Measurements from ENCODE around the gene SUPT4H1.

The SUPT4H1 gene

DNA sequence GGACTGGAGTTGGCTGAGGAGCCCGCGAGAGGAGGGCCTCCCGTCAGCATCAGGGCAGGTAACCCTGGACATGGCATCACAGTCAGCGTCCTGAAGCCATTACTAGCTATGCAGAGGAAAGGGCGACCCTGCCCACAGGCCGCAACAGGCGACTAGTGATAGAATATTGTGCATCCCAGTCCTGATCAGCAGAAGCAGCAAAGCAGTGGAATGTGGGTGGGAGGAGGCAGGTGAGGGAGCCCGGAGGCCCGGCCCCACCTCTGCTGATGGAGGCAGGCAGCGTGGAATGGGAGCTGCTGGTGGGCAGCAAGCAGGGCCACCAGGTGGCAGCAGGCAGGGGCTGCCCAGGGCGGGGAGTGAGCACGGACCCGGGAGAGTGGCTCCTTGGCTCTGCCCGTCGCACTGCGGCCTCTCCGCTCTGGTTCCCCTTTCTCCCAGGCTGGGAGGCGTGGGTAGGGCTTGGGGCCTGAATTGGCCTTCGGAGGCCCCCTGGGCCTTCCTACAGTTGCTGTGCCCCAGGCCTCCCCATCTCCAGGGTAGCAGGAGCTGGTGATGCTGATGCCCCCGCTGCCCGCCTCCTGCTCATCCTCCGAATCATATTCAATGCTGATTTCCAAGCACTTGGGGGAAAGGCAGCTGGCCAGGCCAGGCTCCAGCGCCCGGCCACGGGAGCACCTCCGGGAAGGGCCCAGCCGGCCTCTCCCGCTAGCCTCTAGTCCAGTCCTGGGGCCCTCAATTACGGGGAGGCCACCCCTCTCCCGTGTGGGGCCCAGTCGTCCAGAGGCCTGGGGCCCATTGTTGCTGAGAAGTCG lies 43.6 kb downstream of the SUPT4H1 start:
- no peak overlapping the region for H3K27ac Mint-ChIP-seq
- H3K4me3 Mint-ChIP-seq = no peak overlapping the region
- no peaks in the 10 kb centered on the region for H3K27me3 Mint-ChIP-seq
- peaks cover 4% of the 10 kb centered on the region for H3K36me3 Mint-ChIP-seq (ENCODE audit: low read depth)
- peaks cover 7% of the 10 kb centered on the region for H3K4me1 Mint-ChIP-seq (ENCODE audit: low read depth)
- H3K9me3 Mint-ChIP-seq = no peaks in the 10 kb centered on the region

DNA sequence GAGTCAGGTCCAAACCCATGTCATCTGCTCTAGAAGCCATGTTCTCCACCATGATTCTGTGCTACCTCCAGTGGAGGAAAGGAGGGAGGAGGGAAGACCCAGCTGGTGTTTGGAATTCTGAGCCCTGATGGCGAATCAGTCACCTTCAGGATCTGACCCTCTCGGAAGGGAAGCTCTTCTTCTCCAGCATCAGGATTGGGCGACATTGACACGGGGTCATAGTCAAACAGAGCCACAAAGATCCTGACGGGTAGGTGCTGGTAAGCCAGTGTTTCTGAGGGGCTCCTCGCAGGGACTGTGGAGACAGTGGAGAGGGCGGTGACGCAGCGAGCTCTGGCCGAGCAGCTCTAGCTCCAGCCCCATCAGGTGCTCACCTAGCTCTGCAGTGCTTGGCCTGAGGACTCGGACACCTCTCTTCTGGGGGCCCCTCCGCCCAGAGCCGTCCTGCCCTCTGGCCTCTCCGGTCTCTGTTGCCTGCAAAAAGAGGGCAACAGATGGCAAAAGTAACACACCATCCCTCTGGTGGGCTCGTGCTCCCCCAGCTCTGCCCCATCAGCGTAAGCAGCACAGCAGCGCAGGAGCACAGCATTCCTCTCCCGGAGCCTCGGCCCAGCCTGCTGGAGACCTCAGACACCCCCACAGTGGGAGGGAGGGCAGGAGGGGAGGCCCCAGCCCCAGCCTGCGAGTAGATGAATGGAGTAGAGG lies 44.4 kb downstream of the SUPT4H1 start:
- no peaks in the 10 kb centered on the region for H3K9me3 Mint-ChIP-seq
- H3K4me3 Mint-ChIP-seq = no peak overlapping the region
- H3K27ac Mint-ChIP-seq = no peak overlapping the region
- peaks cover 4% of the 10 kb centered on the region for H3K36me3 Mint-ChIP-seq (ENCODE audit: low read depth)
- no peaks in the 10 kb centered on the region for H3K27me3 Mint-ChIP-seq
- peaks cover 7% of the 10 kb centered on the region for H3K4me1 Mint-ChIP-seq (ENCODE audit: low read depth)

DNA sequence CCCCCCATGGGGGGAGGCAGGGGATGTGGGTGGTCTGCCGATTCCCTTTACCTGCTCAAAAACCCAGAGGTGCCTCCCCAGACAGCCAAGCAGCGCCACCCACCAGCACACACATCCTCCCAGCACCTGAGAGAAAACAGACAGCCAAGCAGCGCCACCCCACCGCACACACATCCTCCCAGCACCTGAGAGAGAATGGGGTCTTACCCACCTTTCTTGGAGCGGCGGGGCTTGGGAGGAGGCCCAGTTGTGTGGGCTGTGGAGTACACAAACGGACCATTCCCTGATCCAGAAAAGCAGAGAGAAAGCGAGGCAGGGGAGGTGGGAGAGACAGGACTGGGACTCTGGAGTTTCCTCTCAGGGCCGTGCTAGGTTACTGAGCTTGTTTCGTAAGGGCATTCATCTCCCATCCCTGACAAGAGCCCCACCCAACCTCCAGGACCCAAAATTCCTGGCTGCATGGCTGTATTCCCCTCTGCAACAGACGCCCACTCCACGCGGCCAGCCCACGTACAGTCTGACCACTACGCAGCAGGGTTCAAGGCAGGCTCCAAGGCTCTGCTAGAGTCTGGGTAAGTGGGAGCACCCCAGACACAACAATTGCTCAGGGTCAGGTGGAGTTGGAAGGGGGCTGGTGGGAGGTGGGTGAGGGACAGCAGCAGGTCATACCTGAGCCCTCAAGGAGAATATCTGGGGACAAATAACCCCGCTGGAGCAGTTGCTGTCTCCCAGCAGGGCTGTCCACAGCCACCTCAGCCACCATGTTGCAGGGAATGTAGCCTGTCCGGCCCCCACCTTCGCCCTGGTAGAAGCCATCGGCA lies 45.7 kb downstream of the SUPT4H1 start:
- Mint-ChIP-seq H3K36me3 (ENCODE audit: low read depth) (peaks cover 4% of the 10 kb centered on the region), H3K4me3 (no peak overlapping the region), H3K27ac (no peak overlapping the region), H3K27me3 (no peaks in the 10 kb centered on the region), H3K9me3 (no peaks in the 10 kb centered on the region), H3K4me1 (ENCODE audit: low read depth) (peaks cover 7% of the 10 kb centered on the region)

DNA sequence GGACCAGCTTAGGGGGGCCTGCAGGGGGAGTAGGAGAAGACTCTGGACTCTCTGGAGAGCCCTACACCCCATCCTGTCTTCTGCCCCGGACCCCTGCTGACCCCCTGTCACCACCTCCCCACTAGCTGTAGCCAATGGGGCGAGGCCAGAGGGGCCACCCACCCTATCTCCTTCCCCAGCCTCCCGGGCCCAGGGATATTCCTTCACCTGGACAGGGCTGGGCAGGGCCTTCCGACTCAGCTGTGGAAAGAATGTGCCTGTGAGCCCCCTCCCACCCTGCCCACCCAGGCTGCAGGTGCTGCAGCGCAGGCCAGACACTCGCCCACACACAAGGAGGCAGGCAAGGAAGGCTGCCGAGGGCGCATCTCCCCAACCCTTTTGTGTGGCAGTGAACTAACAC lies 46.4 kb downstream of the SUPT4H1 start:
- Mint-ChIP-seq H3K27me3 (no peaks in the 10 kb centered on the region), H3K27ac (no peak overlapping the region), H3K36me3 (ENCODE audit: low read depth) (peaks cover 4% of the 10 kb centered on the region), H3K9me3 (no peaks in the 10 kb centered on the region), H3K4me1 (ENCODE audit: low read depth) (peaks cover 7% of the 10 kb centered on the region), H3K4me3 (no peak overlapping the region)

DNA sequence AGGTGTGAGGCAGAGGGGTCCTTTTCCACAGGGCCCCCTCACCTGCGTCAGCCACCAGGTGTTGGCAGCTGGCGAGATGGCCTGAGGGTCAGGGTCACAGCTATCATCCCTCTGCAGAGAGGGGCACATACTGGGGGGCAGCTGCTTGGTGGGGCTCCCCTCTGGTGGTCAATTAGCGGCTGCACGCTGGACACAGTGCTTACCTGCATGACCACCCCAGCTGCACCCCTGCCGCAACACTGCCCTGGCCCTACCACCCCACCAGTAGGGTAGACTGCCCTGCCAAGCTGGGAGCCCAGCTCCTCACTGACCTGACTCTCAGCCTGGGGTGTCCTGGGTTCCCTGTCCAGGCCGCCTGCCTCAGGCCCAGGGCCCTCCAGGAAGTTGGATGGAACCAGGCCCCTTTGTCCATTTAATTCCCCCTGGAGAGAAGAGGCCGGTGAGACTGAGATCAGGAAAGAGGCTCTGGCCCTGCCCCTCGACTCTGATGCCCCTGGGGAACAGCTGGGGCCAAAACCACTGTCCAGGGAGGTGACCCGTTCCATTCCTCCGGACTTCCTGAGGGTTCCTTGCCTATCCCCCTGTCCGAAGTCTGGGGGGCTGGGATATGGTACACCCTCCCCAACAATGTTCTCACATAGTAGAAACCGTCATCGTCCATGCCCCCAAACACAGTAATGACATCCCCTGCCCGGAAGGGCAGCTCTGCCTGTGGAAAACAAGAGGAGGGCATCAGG lies 47.1 kb downstream of the SUPT4H1 start:
- Mint-ChIP-seq H3K4me3 (no peak overlapping the region), H3K9me3 (no peaks in the 10 kb centered on the region), H3K36me3 (ENCODE audit: low read depth) (peaks cover 4% of the 10 kb centered on the region), H3K27ac (no peak overlapping the region), H3K4me1 (ENCODE audit: low read depth) (peaks cover 7% of the 10 kb centered on the region), H3K27me3 (no peaks in the 10 kb centered on the region)

DNA sequence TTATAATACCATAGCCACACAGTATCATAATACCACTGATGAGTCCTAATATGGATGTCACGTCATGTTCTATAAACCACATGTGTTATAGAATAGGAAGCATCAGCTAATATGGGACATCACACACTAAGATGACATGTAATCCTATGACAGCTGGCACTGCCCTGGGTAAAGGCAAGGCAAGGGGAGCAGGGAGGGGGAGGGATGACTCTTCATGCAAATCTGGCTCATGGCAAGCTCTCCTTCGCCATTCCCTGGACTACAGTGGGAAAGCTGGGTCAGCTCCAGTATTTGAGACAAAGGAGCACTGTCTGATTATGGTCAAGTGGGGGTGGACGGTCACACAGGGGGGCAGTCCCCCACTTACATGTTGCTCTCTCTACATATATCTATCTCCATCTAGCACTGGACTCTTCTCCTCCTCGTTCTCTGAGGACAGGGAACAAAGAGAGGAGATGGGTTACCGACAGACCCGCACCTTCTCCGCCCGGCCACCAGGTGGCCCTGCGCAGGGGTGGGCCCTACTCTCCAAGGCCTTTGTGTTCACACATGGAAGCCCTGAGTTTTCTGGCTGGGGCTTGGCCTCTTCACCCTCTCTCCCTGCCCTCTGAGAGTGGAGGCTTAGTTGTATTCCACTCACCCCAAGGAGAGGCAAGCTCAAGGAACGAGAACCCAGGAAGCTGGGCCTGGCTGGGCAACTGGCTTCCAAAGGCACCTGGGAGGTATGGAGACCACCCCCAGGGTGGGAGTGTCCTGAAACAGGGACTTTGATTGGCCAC lies 47.8 kb downstream of the SUPT4H1 start:
- Mint-ChIP-seq H3K27ac (no peak overlapping the region), H3K36me3 (ENCODE audit: low read depth) (peaks cover 4% of the 10 kb centered on the region), H3K4me1 (ENCODE audit: low read depth) (peaks cover 7% of the 10 kb centered on the region)

DNA sequence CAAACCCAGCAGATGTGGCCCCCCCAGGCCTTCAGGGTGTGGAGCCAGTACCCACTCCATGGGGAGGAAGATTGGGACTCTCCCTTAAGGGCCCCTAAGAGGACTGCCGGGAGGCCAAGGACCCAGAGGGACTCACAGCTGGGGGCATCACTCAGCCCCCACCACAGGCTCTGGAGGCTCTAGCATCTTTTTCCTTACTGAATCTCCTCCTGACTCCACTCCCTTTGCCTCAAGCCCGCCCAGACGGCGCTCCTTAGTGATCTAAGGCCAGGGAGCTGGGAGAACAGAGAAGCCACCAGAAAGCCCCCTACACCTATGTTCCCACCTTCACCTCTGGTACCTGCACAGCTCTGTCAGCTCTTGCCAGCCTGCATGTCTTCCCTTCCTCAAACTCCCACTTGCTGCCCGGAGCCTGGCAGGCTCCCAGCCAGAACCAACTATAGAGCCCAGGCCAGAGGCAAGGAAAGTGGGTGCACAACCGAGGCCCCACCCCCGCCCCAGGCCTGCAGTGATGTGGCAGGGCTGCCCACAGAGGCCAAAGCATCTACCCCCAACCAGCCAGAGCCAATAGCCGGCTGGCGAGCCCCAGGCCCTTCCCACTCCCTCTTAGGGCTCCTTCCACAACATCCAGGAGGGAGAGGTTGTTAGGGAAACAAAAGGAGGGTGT lies 48.9 kb downstream of the SUPT4H1 start:
- Mint-ChIP-seq H3K27ac (no peak overlapping the region), H3K27me3 (no peaks in the 10 kb centered on the region), H3K9me3 (no peaks in the 10 kb centered on the region), H3K4me3 (no peak overlapping the region), H3K36me3 (ENCODE audit: low read depth) (peaks cover 4% of the 10 kb centered on the region), H3K4me1 (ENCODE audit: low read depth) (peaks cover 7% of the 10 kb centered on the region)

More for the DNA sequence above, 47.8 kb downstream of the SUPT4H1 start:
- H3K4me3 Mint-ChIP-seq = no peak overlapping the region
- no peaks in the 10 kb centered on the region for H3K9me3 Mint-ChIP-seq
- no peaks in the 10 kb centered on the region for H3K27me3 Mint-ChIP-seq

DNA sequence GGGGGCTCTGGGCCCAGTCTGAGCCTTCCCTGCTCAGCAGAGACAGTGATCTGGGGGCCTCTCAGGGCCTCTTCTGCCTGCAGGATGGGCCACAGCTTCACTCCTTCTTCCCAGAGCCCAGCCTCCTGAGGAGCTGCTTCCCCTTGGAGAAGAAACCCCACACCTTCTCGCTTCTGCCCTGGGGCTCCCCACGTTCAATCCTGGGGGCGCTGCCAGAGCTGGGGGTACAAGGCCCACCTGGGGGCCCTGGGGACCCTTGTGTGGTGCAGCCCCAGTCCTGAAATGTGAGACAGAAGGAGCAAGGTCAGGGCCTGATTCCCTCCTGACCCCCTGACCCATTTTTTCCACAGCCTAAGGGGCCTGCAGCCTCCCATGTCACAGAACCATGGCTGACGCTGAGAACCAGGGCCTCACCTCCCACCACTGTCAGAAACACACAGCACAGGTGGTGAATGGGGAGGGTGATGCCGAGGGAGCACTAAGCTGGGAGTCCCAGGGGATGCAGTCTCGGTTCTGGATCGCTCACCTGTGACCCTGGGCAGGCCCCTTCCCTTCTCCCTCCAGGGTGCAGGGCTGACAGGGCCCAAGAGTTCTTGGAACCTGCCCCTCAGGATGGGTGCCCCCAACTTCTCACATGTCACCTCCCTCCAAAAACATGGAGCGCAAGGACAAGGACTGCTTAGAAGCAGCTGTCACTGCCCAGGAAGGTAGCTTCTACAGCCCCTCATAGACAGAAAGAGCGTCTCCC lies 49.7 kb downstream of the SUPT4H1 start:
- Mint-ChIP-seq H3K27me3 (no peaks in the 10 kb centered on the region), H3K4me3 (no peak overlapping the region), H3K36me3 (ENCODE audit: low read depth) (peaks cover 4% of the 10 kb centered on the region), H3K9me3 (no peaks in the 10 kb centered on the region), H3K27ac (no peak overlapping the region), H3K4me1 (ENCODE audit: low read depth) (peaks cover 7% of the 10 kb centered on the region)

DNA sequence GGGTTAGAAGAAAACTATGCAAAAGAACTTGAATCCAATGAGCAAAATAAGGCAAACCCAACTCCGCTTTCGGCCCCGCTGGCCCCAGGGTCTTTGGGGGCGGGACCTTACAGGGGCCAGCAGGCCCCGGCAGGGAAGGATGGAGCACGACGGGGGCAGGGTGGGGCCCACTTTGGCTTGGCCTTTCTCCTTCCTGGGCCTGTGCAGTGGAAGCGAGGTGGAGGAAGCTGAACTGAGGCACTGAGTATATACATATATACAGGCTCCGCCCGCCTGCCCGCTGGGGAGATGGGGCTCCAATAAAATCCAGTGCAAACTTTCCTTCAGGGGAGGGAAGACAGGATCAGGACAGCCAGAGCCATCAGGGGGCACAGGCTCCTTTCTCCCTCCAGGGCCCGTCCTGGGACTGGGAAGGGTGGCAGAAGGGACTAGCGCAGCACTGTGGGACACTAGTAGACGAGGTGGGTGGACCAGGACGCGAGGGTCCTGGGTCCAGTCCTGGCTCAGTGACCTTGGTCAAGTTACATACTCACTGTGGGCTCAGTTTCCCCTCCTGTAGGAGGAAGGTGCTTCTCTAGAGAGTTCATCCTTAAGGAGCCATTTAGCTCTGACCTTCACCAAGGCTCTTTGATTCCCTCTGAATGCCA lies 50.4 kb downstream of the SUPT4H1 start:
- peaks cover 4% of the 10 kb centered on the region for H3K36me3 Mint-ChIP-seq (ENCODE audit: low read depth)
- H3K27me3 Mint-ChIP-seq = no peaks in the 10 kb centered on the region
- H3K27ac Mint-ChIP-seq = no peak overlapping the region
- no peak overlapping the region for H3K4me3 Mint-ChIP-seq
- peaks cover 7% of the 10 kb centered on the region for H3K4me1 Mint-ChIP-seq (ENCODE audit: low read depth)
- H3K9me3 Mint-ChIP-seq = no peaks in the 10 kb centered on the region

DNA sequence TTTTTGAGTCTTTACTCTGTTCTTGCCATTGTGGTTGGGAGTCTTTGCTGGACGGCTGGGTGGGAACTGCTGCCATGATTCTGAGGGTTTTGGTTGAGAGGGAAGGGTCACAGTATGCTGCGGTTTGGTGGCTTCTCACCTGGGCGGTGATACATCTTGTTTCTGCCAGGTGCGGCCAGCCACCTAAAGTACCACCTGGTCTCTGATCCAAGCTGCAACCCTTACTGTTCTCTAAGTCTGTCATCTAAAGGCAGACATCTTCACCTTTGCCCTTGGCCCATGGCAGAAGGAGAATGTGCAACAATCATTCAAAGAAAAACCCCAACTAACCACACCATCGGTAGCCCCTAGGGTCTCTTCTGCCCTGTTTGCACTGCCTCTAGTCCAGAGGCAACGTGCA lies 51.7 kb downstream of the SUPT4H1 start:
- Mint-ChIP-seq H3K36me3 (ENCODE audit: low read depth) (peaks cover 4% of the 10 kb centered on the region), H3K27me3 (peaks cover 3% of the 10 kb centered on the region), H3K27ac (no peak overlapping the region)

More for the DNA sequence above, 51.7 kb downstream of the SUPT4H1 start:
- peaks cover 7% of the 10 kb centered on the region for H3K4me1 Mint-ChIP-seq (ENCODE audit: low read depth)
- no peak overlapping the region for H3K4me3 Mint-ChIP-seq
- H3K9me3 Mint-ChIP-seq = no peaks in the 10 kb centered on the region

All from stimulated activated naive CD8-positive, alpha-beta T cell treated with anti-CD3 and anti-CD28 coated beads, Interleukin-15, Interleukin-2, amounts not matched to agents 100 ng/mL and 50 ng/mL, for 24 hours (primary cell).